Stimulated activated naive B cell treated with anti-CD40 and anti-IgM and Interleukin-4, amounts not matched to agents 10 μg/mL and 1 μg/mL and 100 μg/mL, for 72 hours (primary cell): ENCODE measurements around the gene GLT8D1.

Source experiments
- ATAC-seq, 2 donors: fragments of 150-1000 bp; cut with Tn5 transposase; replicated peaks; 2 replicates each; pipeline ENCODE4 v1.10.0; 2021; ENCODE audit warnings: moderate library complexity in 1 of 2
- DNase-seq: peaks from one replicate; pipeline ENCODE4 v3.0.0; 2021
- H3K27ac Mint-ChIP-seq: one replicate; pipeline ENCODE4 v1.8.0; 2022; ENCODE audit warnings: mild to moderate bottlenecking, mixed read lengths
- H3K27me3 Mint-ChIP-seq, 2 donors: one replicate each; pipeline ENCODE4 v1.8.0; 2022; ENCODE audit warnings: mixed read lengths in 2 of 2
- H3K36me3 Mint-ChIP-seq, 2 donors: one replicate each; pipeline ENCODE4 v1.8.0; 2022; ENCODE audit warnings: mixed read lengths in 2 of 2, mild to moderate bottlenecking in 1 of 2
- H3K4me1 Mint-ChIP-seq, 2 donors: one replicate each; pipeline ENCODE4 v1.8.0; 2022; ENCODE audit warnings: mixed read lengths in 2 of 2, mild to moderate bottlenecking in 1 of 2
- H3K4me3 Mint-ChIP-seq, 2 donors: one replicate each; pipeline ENCODE4 v1.8.0; 2022; ENCODE audit warnings: mild to moderate bottlenecking in 2 of 2, mixed read lengths in 2 of 2, moderate library complexity in 1 of 2
- H3K9me3 Mint-ChIP-seq, 2 donors: one replicate each; pipeline ENCODE4 v1.8.0; 2022; ENCODE audit warnings: mixed read lengths in 2 of 2, mild to moderate bottlenecking in 1 of 2

Gene GLT8D1

DNA sequence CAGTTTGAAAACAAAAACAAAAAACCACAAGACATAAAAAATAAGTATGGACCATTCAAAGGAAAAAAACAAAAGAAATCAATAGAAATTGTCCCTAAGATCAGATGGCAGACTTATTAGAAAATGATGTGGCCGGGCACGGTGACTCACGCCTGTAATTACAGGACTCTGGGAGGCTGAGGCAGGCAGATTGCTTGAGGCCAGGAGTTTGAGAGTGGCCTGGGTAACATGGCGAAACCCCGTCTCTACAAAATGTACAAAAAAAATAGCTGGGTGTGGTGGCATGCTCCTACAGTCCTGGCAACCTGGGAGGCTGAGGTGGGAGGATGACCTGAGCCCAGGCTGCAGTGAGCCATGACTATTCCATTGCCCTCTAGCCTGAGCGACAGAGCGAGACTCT lies 16.9 kb upstream of the GLT8D1 start:
- Mint-ChIP-seq H3K4me3 (no peak overlapping the region), H3K27me3 (no peaks in the 10 kb centered on the region), H3K27ac (no peak overlapping the region), H3K4me1 (peaks cover 12 to 26% of the 10 kb centered on the region in 2 donors), H3K36me3 (peaks cover 34 to 42% of the 10 kb centered on the region in 2 donors), H3K9me3 (peaks cover 2 to 4% of the 10 kb centered on the region in 2 donors)
- DNase-seq, result no peak
- no peak for ATAC-seq

DNA sequence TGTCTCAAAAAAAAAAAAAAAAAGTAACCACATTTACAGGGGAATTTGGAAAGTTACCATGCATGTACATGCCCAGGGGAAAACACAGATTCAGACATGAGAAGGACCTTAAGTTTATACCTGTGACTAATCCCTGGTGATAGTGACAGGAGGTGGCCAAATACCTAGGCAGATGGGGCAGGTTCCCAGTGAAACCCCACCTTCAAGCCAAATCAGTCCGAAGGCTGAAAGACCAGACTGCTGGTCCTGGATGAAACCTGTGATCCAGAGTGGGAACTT lies 16.1 kb upstream of the GLT8D1 start:
- Mint-ChIP-seq H3K27me3 (no peaks in the 10 kb centered on the region), H3K36me3 (peaks cover 30 to 42% of the 10 kb centered on the region in 2 donors), H3K4me3 (no peak overlapping the region), H3K9me3 (peaks cover 2 to 4% of the 10 kb centered on the region in 2 donors), H3K4me1 (peaks cover 12 to 26% of the 10 kb centered on the region in 2 donors), H3K27ac (peak overlapping the region; percentile 2)
- ATAC-seq (peak; percentile 46 to 83), DNase-seq (no peak)

DNA sequence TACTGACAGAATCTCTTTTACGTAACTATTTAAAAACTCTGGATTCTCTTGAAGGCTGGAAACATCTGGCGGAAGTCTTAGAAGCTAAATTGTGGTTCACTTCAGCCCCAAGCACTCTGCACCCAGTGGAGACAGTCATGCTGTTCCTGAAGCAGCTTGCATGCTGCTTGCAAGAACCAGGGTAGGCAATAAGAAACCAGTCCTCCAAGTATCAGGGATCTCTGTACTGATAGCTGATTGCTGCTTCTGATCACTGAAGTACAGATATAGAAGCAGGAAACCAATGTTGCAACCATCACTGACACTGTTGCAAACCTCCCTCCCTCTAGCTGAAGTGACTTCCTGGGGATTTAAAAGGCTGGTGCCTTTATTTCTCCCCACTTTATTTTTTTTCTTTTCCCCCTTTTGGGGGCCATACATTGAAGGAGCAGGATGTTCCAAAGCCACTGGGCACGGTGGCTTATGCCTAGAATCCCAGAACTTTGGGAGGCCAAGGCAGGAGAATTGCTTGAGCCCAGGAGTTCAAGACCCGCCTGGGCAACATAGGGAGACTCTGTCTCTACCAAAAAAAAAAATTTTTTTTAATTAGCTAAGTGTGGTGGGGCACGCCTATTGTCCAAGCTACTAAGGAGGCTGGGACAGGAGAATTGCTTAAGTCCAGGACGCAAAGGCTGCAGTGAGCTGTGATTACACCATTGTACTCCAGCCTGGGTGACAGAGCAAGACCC lies 15.6 kb upstream of the GLT8D1 start:
- no peak for DNase-seq
- ATAC-seq, result peak; percentile 48 to 75
- Mint-ChIP-seq H3K27me3 (no peaks in the 10 kb centered on the region), H3K9me3 (peaks cover 2 to 4% of the 10 kb centered on the region in 2 donors), H3K4me1 (peaks cover 12 to 26% of the 10 kb centered on the region in 2 donors), H3K4me3 (no peak overlapping the region), H3K27ac (peak overlapping the region; percentile 3), H3K36me3 (peaks cover 31 to 46% of the 10 kb centered on the region in 2 donors)

DNA sequence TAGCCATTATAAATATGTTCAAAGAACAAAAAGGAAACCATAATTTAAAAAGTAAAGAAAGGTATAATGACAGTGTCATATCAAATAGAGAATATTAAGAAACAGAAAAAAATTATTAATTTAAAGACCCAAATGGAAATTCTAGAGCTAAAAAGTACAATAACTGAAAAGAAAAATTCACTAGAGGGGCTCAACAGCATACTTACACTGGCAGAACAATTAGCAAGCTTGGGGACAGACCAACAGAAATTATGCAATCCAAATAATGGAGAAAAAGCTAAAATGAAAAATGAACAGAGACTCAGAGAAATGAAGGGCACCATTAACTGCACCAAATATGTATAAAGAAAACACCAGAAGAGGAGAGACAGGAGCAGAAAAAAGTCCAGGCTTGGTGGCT lies 14.0 kb upstream of the GLT8D1 start:
- H3K27ac Mint-ChIP-seq, result no peak overlapping the region
- no peak for DNase-seq
- no peak overlapping the region for H3K4me3 Mint-ChIP-seq
- peaks cover 2 to 4% of the 10 kb centered on the region in 2 donors for H3K9me3 Mint-ChIP-seq
- H3K4me1 Mint-ChIP-seq, result peaks cover 12 to 26% of the 10 kb centered on the region in 2 donors
- H3K27me3 Mint-ChIP-seq, result no peaks in the 10 kb centered on the region
- ATAC-seq, result no peak
- H3K36me3 Mint-ChIP-seq, result peaks cover 29 to 45% of the 10 kb centered on the region in 2 donors

DNA sequence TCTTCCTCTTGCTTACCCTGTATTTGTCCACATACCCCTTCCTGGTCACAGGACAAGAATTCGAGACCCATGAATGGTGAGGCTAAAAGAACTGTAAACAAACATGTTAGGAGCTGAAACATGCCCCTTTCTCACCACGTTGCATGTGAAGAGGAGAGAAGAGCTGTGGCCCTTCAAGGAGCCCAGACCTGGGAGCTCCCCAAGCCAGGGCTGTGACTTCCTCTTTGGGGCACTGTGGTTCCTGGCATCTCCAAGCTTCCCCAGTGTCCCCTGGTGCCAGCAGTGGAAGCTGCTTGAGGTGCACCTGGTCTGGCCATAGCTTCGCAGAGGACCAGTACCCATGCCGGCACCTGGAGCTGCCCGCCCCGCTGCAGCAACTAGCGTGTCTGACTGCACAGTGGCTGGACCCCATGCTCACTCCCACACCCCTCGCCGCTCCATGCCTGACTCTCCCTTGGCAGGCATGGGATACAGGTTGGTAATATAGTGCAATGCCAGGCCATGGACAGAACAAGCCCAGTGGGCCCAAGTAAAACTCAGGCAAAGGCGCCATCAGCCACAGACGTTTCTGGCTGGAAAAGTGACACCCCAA lies 10.2 kb upstream of the GLT8D1 start:
- Mint-ChIP-seq H3K27me3 (no peaks in the 10 kb centered on the region), H3K36me3 (peaks cover 22 to 48% of the 10 kb centered on the region in 2 donors), H3K27ac (no peak overlapping the region), H3K4me3 (no peak overlapping the region), H3K9me3 (peaks cover 2 to 4% of the 10 kb centered on the region in 2 donors), H3K4me1 (peaks cover 6 to 8% of the 10 kb centered on the region in 2 donors)
- ATAC-seq, result no peak
- no peak for DNase-seq

DNA sequence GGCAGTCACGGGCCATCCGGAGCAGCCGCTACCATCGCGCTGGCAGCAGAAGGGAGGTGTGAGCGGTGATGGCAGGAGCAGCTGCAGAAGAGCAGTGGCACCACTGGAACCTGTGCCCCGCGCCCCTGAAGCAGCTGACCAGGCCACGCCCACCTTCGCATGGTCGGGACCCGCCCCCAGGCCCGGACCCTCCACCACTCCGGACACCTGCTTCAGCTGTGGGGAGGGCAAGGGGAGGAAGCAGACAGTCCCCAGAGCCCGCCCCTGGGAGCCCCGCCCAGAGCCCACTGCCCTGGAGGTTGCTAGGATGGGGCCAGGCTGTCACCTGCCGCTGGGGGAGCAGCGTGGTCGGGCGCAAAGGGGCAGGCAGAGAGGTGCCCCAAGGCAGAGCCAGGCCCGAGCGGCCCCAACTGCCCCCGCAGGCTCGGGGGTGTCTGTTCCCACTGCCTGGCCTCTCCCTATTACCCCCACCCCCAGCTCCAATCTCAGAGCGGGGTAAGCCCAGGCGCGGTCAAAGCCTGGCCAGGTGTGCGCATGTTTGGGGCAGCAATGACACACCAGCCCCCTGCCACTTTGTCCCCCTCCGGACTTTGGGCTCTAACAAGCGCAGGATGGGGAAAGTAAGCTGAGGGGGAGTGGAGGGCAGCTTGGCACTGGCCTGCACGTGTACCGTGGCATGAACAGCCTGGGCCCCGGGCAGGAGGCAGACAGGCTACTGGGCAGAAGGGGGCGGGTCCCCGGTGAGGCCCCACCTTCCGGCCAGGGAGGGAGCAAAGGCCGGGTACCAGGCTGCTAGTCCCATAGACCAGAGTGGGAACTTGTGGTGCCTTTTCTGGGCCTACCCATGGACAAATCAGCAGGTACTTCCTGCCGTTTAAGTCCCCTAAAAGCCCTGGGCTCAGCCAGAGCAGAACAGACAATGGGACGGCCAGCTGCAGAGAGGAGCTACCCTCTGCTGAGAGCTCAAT lies 9.0 kb upstream of the GLT8D1 start:
- H3K4me3 Mint-ChIP-seq, result no peak overlapping the region
- no peak for ATAC-seq
- no peak for DNase-seq
- H3K4me1 Mint-ChIP-seq, result peaks cover 8 to 10% of the 10 kb centered on the region in 2 donors
- H3K9me3 Mint-ChIP-seq, result peaks cover under 1 to 1% of the 10 kb centered on the region in 2 donors
- no peaks in the 10 kb centered on the region for H3K27me3 Mint-ChIP-seq
- H3K36me3 Mint-ChIP-seq, result peaks cover 24 to 48% of the 10 kb centered on the region in 2 donors
- no peak overlapping the region for H3K27ac Mint-ChIP-seq

DNA sequence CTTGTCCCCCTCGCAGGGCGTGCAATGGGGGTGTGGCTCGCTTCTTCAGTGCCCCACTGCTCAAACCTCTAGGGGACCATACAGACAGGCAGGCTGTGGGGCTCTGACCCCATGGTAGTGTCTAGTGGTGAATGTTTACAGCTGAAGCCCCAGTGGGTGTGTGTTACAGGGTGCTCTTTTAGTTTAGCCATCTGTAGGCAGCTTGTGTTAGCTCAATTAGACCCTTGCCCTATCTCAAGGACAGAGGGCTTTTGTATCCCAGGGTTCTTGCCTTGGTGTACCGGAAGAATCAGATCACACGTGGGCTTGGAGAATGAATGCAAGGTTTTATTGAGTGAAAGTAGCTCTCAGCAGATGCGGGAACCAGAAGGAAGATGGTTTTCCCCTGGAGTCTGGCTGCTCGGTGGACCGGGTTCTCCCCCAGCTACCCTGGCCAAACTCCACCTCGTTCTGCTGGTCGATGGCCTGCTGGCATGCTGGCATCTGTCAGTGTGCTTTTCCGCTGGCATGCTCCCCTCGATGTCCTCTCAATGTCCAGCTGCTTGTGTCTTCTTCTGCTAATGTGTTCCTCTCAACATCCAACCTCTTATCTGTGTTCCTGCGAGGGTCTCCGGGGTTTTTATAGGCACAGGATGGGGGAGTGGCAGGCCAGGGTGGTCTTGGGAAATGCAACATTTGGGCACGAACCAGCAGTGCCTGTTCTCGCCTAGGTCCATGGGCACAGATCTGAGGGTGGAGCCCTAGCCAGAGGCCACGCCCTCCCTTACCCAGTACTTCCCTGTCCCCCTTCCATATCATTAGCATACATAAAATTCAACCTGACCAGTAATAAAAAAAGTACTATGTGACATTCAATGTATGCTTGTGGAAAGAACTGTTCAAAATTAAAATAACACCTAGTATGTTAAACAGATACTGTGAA lies 7.0 kb upstream of the GLT8D1 start:
- H3K27me3 Mint-ChIP-seq, result no peaks in the 10 kb centered on the region
- no peak for DNase-seq
- no peak overlapping the region for H3K4me3 Mint-ChIP-seq
- peaks cover 11 to 21% of the 10 kb centered on the region in 2 donors for H3K4me1 Mint-ChIP-seq
- no peak for ATAC-seq
- H3K36me3 Mint-ChIP-seq, result peaks cover 20 to 46% of the 10 kb centered on the region in 2 donors
- H3K27ac Mint-ChIP-seq, result no peak overlapping the region
- no peaks in the 10 kb centered on the region for H3K9me3 Mint-ChIP-seq

DNA sequence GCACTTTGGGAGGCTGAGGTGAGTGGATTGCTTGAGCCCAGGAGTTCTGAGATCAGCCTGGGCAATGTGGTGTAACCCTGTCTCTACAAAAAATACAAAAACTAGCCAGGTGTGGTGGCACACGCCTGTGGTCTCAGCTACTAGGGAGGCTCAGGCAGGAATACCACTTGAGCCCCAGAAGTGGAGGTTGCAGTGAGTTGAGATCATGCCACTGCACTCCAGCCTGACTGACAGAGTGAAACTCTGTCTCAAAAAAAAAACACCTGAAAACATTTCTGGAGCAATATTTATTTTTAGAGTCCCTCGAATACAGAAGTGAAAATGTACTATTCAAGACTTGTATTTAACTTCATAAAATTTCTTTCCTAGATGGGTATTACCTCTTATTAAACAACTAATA lies 4.9 kb upstream of the GLT8D1 start:
- Mint-ChIP-seq H3K27ac (peak overlapping the region; percentile 65), H3K9me3 (no peaks in the 10 kb centered on the region), H3K4me3 (no peak overlapping the region), H3K27me3 (no peaks in the 10 kb centered on the region), H3K36me3 (peaks cover 17 to 34% of the 10 kb centered on the region in 2 donors), H3K4me1 (peaks cover 14 to 31% of the 10 kb centered on the region in 2 donors)
- ATAC-seq (peak in 1 of 2 donors; percentile 3), DNase-seq (no peak)

DNA sequence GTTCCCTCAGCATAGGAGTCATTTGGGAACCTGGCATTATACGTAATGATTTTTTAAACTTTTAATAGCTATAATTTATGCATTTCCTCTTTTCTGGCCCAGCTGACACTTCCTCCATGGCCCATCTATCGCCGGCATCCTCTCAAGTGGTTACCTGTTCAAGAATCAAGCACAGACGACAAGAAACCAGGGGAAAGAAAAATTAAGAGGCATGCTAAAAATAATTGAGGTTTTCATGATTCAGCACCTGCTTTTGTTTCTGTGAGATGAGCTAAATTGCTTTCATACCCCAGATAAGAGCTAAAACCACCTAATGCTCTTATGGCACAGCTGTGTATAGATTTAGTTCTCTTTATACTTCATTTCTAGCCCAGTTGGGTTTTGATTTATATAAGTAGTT lies 2.0 kb upstream of the GLT8D1 start:
- H3K36me3 Mint-ChIP-seq, result peaks cover 20 to 30% of the 10 kb centered on the region in 2 donors
- no peaks in the 10 kb centered on the region for H3K9me3 Mint-ChIP-seq
- DNase-seq (no peak), ATAC-seq (no peak)
- H3K4me1 Mint-ChIP-seq, result peaks cover 19 to 48% of the 10 kb centered on the region in 2 donors
- H3K27me3 Mint-ChIP-seq, result no peaks in the 10 kb centered on the region
- H3K4me3 Mint-ChIP-seq, result peak overlapping the region; percentile 80 to 81
- H3K27ac Mint-ChIP-seq, result peak overlapping the region; percentile 83

DNA sequence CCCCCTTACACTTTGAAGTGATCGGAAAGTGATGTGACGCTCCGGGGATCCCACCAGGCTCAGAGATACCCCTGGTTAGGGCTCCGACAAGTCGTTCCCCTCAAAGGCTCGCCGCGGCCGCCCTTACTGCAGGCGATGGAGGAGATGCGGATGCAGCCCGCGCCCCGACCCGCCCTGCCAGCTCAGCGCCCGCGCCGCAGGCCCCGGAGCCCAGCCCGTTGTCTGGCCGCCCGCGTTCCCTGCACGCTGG lies 228 bp downstream of the GLT8D1 start:
- peak in 1 of 2 donors; percentile 62 for ATAC-seq
- no peak for DNase-seq
- Mint-ChIP-seq H3K36me3 (peaks cover 14 to 20% of the 10 kb centered on the region in 2 donors), H3K27me3 (no peaks in the 10 kb centered on the region), H3K27ac (peak overlapping the region; percentile 94), H3K9me3 (no peaks in the 10 kb centered on the region), H3K4me3 (peak overlapping the region; percentile 97 to 98), H3K4me1 (peaks cover 17 to 45% of the 10 kb centered on the region in 2 donors)

DNA sequence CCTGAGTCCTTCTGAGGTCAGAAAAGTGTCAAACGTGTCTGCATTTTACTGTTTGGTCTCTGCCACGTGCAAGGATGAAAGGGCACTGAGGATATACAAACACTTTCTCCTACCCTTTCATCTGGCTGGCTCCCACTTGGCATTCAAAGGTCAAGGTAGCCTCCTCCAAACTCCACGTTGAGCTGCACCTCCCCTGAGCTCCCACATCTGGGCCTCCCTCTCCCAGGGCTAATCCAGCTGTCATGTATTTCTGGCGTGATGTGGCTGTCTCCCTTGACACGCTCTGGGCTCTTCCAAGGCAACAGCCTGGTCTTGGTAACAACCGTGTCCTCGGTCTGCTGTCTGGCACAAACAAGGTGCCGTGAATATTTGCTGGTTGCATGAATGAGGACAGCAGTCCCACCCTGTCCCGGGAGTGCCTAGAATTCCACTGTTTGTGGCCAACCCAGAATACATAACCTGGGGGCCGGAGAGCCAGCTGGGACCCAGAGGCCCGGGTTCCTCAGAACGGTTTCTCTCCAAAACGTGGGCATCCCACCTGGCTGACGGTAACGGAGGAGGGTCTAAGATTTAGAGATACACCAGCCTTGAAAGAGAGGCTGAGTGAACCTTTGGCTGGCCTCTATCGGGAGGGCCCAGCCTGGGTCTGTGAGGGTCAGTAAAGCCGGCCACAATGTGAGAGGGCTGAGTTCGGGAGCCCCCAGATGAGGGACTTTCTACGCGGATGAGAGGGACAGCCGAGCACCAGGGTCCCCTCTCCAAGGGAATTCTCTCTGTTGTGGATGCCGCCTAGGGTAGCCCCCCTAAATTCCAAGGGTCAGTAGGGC lies 767 bp downstream of the GLT8D1 start:
- Mint-ChIP-seq H3K4me1 (peaks cover 15 to 40% of the 10 kb centered on the region in 2 donors), H3K4me3 (peak overlapping the region; percentile 97 to 98), H3K36me3 (peaks cover 10 to 16% of the 10 kb centered on the region in 2 donors), H3K27ac (peak overlapping the region; percentile 94), H3K27me3 (no peaks in the 10 kb centered on the region), H3K9me3 (no peaks in the 10 kb centered on the region)
- DNase-seq (no peak), ATAC-seq (peak; percentile 4 to 5)

DNA sequence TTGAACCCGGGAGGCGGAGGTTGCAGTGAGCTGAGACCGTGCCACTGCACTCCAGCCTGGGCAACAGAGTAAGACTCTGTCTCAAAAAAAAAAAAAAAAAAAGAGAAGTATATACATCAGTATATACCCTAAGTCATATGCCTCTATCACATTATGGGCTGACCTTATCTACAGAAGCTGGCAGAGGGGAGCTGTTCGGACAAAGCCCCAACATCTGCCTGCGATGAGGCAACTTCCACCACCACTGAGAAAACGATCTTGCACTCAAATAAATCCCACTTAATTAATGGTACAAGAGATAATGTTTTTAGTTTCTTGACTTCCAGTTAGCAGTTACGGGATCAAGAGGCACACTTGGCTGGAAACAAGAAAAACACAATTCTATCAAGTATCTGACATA lies 2.2 kb downstream of the GLT8D1 start:
- no peak for ATAC-seq
- no peaks in the 10 kb centered on the region for H3K27me3 Mint-ChIP-seq
- no peak overlapping the region for H3K27ac Mint-ChIP-seq
- H3K36me3 Mint-ChIP-seq, result peaks cover 5 to 12% of the 10 kb centered on the region in 2 donors
- H3K4me3 Mint-ChIP-seq, result no peak overlapping the region
- DNase-seq, result no peak
- peaks cover 12 to 32% of the 10 kb centered on the region in 2 donors for H3K4me1 Mint-ChIP-seq
- no peaks in the 10 kb centered on the region for H3K9me3 Mint-ChIP-seq

DNA sequence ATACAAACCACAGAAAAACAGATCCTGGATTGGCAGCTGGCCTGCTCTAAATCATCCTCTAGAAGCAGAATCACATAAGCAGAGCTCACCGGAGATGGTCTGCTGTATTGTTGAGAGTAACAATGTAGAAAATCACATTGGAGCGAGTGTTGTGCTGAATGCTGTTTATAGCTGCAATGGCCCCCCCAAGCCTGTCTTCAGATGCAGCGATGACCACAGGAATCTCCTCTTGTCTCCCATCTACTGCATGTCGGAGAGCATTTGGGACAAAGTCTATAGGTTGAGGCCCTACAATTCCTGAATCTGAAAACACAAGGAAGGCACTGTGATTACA lies 8.0 kb downstream of the GLT8D1 start:
- H3K36me3 Mint-ChIP-seq, result peaks cover 20 to 38% of the 10 kb centered on the region in 2 donors
- H3K27ac Mint-ChIP-seq, result peak overlapping the region; percentile 56
- peaks cover 11 to 41% of the 10 kb centered on the region in 2 donors for H3K4me1 Mint-ChIP-seq
- DNase-seq, result no peak
- H3K27me3 Mint-ChIP-seq, result no peaks in the 10 kb centered on the region
- ATAC-seq, result no peak
- H3K4me3 Mint-ChIP-seq, result no peak overlapping the region
- H3K9me3 Mint-ChIP-seq, result no peaks in the 10 kb centered on the region
